DND-41 (cell line): ENCODE measurements around the gene TULP4.

Experiments
- ATAC-seq: fragments of 200-7000 bp; cut with Tn5 transposase; 3 replicates; pipeline ENCODE4 v1.9.1; 2021; ENCODE audit warnings: low read depth; ENCODE audit not compliant: insufficient read depth
- DNase-seq: peaks from one replicate; pipeline ENCODE4 v3.0.0-alpha.2; 2020
- H2AFZ ChIP-seq: 2 replicates; pipeline ENCODE4 v1.6.0; 2012; ENCODE audit warnings: low read depth, low read length
- H3K27ac ChIP-seq: 2 replicates; pipeline ENCODE4 v1.5.1; 2012; ENCODE audit warnings: low read length, inconsistent platforms
- H3K27me3 ChIP-seq: fragments of 200-600 bp; sonication (generic); 2 replicates; pipeline ENCODE4 v1.6.0; 2012; ENCODE audit warnings: low read length, mild to moderate bottlenecking, inconsistent platforms; ENCODE audit not compliant: insufficient read depth, poor library complexity
- H3K36me3 ChIP-seq: 2 replicates; pipeline ENCODE4 v1.5.1; 2012; ENCODE audit warnings: low read length, inconsistent platforms; ENCODE audit not compliant: insufficient read depth
- H3K4me1 ChIP-seq: 2 replicates; pipeline ENCODE4 v1.5.1; 2012; ENCODE audit warnings: mild to moderate bottlenecking, low read length; ENCODE audit not compliant: insufficient read depth
- H3K4me2 ChIP-seq: 2 replicates; pipeline ENCODE4 v1.6.0; 2012; ENCODE audit warnings: mild to moderate bottlenecking, moderate library complexity, low read length, inconsistent platforms; ENCODE audit not compliant: insufficient read depth
- H3K4me3 ChIP-seq, 2 experiments: fragments of 200-600 bp in 1 of 2; shearing (Covaris generic) in 1 of 2; 2 replicates each; pipeline ENCODE4 v1.5.1; 2012 to 2016; ENCODE audit warnings: inconsistent platforms in 2 of 2, low read length in 2 of 2, mild to moderate bottlenecking in 2 of 2, low read depth in 1 of 2, moderate library complexity in 1 of 2
- H3K79me2 ChIP-seq: 2 replicates; pipeline ENCODE4 v1.6.0; 2012; ENCODE audit warnings: low read length, inconsistent platforms; ENCODE audit not compliant: insufficient read depth
- H3K9ac ChIP-seq: 2 replicates; pipeline ENCODE4 v1.6.0; 2012; ENCODE audit warnings: low read depth, mild to moderate bottlenecking, inconsistent platforms, low read length, moderate library complexity
- H3K9me3 ChIP-seq: 2 replicates; pipeline ENCODE4 v1.5.1; 2012; ENCODE audit warnings: low read length, moderate library complexity, mild to moderate bottlenecking, inconsistent platforms; ENCODE audit not compliant: insufficient read depth, severe bottlenecking
- H4K20me1 ChIP-seq: 2 replicates; pipeline ENCODE4 v1.6.0; 2012; ENCODE audit warnings: low read length; ENCODE audit not compliant: insufficient read depth
- EZH2 ChIP-seq: IDR thresholded peaks from 3 replicates; pipeline ENCODE4 v1.6.1; 2012; ENCODE audit warnings: borderline replicate concordance, low read depth, mild to moderate bottlenecking, moderate library complexity, low read length, inconsistent platforms; ENCODE audit not compliant: severe bottlenecking
- TF ChIP-seq, protein P1 (sequence below): IDR thresholded peaks from 2 replicates; pipeline ENCODE4 v1.5.1; 2012; ENCODE audit warnings: borderline replicate concordance, low read length, moderate library complexity, mild to moderate bottlenecking; ENCODE audit not compliant: poor library complexity, severe bottlenecking; ENCODE audit errors: extremely low read depth

TULP4 gene

DNA sequence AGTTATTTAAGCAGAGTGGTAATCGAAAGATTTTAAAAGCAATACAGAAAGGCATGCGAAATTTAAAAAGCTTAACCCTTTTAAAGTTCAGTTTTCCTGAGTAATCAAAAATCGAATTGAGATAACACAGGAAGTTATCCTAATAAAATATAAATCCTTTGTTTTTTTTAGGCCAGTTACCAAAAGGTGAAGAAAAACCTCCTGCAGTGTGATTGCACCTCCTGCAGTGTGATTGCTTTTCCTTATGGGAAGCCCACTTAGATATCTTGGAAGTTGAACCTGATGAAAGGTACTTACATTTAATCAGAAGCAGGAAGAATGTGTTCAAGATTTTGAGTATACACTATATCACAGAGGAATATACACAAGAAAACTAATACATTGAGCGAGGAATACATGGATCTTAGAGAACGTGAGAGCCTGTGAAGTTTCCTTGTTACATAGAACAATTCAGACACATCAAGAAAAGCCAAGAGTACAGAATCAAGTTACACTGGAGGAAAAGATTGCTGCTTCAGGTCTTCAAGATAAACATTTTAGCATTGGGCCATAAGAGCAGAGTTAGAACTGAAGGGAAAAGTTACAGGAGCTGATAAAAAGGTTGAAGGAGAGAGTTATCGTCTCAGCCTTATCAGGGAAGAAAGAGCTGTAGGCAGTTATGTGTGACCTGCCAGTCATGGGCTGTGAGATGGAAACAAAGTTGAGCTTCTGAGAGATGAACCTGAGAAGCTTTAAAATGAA is 240.0 kb downstream of the TULP4 start:
- Histone ChIP-seq H3K79me2 (no peaks in the 10 kb centered on the region), H2AFZ (no peak overlapping the region), H3K4me1 (no peaks in the 10 kb centered on the region), H3K27ac (no peak overlapping the region), H4K20me1 (no peaks in the 10 kb centered on the region), H3K9ac (no peak overlapping the region), H3K27me3 (no peaks in the 10 kb centered on the region), H3K9me3 (no peaks in the 10 kb centered on the region), H3K4me2 (no peak overlapping the region), H3K36me3 (no peaks in the 10 kb centered on the region), H3K4me3 (no peak overlapping the region)
- DNase-seq = no peak
- no peak for ATAC-seq
- TF ChIP-seq, protein P1, sequence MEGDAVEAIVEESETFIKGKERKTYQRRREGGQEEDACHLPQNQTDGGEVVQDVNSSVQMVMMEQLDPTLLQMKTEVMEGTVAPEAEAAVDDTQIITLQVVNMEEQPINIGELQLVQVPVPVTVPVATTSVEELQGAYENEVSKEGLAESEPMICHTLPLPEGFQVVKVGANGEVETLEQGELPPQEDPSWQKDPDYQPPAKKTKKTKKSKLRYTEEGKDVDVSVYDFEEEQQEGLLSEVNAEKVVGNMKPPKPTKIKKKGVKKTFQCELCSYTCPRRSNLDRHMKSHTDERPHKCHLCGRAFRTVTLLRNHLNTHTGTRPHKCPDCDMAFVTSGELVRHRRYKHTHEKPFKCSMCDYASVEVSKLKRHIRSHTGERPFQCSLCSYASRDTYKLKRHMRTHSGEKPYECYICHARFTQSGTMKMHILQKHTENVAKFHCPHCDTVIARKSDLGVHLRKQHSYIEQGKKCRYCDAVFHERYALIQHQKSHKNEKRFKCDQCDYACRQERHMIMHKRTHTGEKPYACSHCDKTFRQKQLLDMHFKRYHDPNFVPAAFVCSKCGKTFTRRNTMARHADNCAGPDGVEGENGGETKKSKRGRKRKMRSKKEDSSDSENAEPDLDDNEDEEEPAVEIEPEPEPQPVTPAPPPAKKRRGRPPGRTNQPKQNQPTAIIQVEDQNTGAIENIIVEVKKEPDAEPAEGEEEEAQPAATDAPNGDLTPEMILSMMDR = no peak
- TF ChIP-seq EZH2 = no peak

DNA sequence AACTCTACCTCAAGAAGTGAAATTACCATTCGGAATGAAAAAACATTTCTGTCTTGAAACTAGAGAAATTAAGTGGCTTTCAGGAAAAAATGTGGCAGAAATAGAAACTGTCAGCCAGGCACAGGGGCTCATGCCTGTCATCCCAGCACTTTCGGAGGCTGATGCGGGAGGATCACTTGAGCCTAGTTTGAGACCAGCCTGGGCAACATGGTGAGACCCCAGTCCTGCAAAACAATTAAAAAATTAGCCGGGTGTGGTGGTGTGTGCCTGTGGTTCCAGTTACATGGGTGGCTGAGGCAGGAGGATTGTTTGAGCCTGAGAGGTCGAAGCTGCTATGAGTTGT is 240.5 kb downstream of the TULP4 start:
- no peaks in the 10 kb centered on the region for H3K4me1 ChIP-seq
- no peaks in the 10 kb centered on the region for H3K36me3 ChIP-seq
- no peaks in the 10 kb centered on the region for H3K27me3 ChIP-seq
- TF ChIP-seq EZH2 = no peak
- TF ChIP-seq, protein P1 = no peak
- H3K27ac ChIP-seq = no peak overlapping the region
- H2AFZ ChIP-seq = no peak overlapping the region
- H3K4me2 ChIP-seq = no peak overlapping the region
- no peak overlapping the region for H3K9ac ChIP-seq
- DNase-seq = no peak
- no peaks in the 10 kb centered on the region for H3K9me3 ChIP-seq
- H4K20me1 ChIP-seq = no peaks in the 10 kb centered on the region
- ATAC-seq = no peak
- no peak overlapping the region for H3K4me3 ChIP-seq
- H3K79me2 ChIP-seq = no peaks in the 10 kb centered on the region

DNA sequence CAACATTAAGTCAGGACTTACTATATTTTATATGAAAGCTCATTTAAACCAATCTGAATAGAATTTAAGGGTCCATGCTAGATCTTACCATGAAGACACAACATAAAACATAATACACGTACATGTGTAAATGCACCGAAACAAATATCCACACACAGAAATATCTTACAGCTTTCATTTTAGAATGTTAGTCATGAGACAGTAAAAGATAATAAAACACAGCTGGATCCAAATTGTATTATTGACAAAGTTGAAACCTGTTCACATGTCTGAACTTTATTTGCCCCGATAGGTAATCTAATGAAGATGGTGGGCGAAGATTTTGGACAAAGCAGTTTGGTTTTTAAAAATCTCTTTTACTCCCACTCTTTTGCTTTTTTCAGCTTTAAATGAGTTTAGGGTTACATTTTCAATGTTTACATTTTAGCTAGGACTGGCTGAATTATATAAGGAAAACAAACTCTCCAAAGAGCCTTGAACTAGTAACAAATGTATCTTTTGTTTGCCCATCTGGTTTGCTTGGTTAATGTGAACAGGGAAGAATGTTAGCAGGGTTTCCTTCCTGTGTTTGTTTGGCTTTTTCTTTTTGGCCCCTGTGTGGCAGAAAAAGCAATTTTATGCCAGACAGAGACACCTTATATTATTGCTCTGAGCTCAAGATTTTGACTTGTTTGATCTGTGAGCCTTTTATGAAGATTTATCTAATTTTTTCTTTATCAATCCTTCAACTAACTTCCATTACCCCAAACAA is 242.5 kb downstream of the TULP4 start:
- Histone ChIP-seq H4K20me1 (no peaks in the 10 kb centered on the region), H3K27me3 (no peaks in the 10 kb centered on the region), H3K9me3 (no peaks in the 10 kb centered on the region), H3K79me2 (no peaks in the 10 kb centered on the region), H2AFZ (no peak overlapping the region), H3K4me1 (peaks cover 8% of the 10 kb centered on the region), H3K27ac (no peak overlapping the region), H3K36me3 (no peaks in the 10 kb centered on the region), H3K4me3 (no peak overlapping the region), H3K4me2 (no peak overlapping the region), H3K9ac (no peak overlapping the region)
- DNase-seq = no peak
- ATAC-seq = no peak
- TF ChIP-seq, protein P1 = no peak
- no peak for TF ChIP-seq EZH2
